ENCODE results near the gene SHOX. TPM values are rescaled to one million over a fixed set of nuclear protein-coding genes. Genes with fewer than 3 reads are reported as not detected.
A peak's percentile ranks its signal among the peaks of the same experiment; 100 is the strongest.

The SHOX gene
- polyA plus RNA-seq, 1 experiment: 22.8 TPM

DNA sequence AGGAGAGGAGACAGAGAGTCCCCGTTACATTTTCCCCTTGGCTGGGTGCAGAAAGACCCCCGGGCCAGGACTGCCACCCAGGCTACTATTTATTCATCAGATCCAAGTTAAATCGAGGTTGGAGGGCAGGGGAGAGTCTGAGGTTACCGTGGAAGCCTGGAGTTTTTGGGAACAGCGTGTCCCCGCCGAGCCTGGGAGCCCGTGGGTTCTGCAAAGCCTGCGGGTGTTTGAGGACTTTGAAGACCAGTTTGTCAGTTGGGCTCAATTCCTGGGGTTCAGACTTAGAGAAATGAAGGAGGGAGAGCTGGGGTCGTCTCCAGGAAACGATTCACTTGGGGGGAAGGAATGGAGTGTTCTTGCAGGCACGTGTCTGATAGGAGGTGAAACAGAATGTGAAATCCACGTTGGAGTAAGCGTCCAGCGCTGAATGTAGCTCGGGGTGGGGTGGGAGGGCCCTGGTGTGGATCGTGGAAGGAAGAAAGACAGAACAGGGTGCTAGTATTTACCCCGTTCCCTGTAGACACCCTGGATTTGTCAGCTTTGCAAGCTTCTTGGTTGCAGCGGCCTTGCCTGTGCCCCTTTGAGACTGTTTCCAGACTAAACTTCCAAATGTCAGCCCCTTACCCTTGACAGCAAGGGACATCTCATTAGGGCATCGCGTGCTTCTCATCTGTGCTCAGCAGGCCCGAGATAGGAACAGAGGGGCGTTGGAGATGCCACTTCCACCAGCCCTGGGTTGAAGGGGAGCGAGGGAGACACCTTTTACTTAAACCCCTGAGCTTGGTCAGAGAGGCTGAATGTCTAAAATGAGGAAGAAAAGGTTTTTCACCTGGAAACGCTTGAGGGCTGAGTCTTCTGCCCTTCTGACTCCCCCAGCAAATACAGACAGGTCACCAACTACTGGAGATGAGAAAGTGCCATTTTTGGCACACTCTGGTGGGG, 2.7 kb downstream of the SHOX start:
- no peak for TF ChIP-seq CTCF (IDR thresholded peaks at IDR 0.05; ENCODE audit: insufficient read depth, low read depth, low read length)
- POLR2A ChIA-PET: no interaction called here
- no peaks in the 10 kb centered on the region for H3K27me3 ChIP-seq (ENCODE audit: control insufficient read depth, insufficient read depth, low read length)
- CTCF ChIA-PET: no interaction called here
- H3K36me3 ChIP-seq (ENCODE audit: control insufficient read depth, insufficient read depth, low read length): peaks cover 10% of the 10 kb centered on the region
- no peak for DNase-seq (ENCODE audit: low read depth)
- peak overlapping the region; percentile 94 for H3K4me3 ChIP-seq (ENCODE audit: low read depth, low read length)

- Histone ChIP-seq H3K4me3 (ENCODE audit: low read depth, low read length) (peak overlapping the region; percentile 94), H3K36me3 (ENCODE audit: control insufficient read depth, insufficient read depth, low read length) (peaks cover 12% of the 10 kb centered on the region), H3K27me3 (ENCODE audit: control insufficient read depth, insufficient read depth, low read length) (no peaks in the 10 kb centered on the region)
- no peak for DNase-seq (ENCODE audit: low read depth)
- CTCF ChIA-PET: no interaction called here
- TF ChIP-seq CTCF (IDR thresholded peaks at IDR 0.05; ENCODE audit: insufficient read depth, low read depth, low read length): no peak
- POLR2A ChIA-PET: no interaction called here
Observed at GRCh38 chrX:633985-634958, 3.7 kb downstream of the SHOX start.

DNA sequence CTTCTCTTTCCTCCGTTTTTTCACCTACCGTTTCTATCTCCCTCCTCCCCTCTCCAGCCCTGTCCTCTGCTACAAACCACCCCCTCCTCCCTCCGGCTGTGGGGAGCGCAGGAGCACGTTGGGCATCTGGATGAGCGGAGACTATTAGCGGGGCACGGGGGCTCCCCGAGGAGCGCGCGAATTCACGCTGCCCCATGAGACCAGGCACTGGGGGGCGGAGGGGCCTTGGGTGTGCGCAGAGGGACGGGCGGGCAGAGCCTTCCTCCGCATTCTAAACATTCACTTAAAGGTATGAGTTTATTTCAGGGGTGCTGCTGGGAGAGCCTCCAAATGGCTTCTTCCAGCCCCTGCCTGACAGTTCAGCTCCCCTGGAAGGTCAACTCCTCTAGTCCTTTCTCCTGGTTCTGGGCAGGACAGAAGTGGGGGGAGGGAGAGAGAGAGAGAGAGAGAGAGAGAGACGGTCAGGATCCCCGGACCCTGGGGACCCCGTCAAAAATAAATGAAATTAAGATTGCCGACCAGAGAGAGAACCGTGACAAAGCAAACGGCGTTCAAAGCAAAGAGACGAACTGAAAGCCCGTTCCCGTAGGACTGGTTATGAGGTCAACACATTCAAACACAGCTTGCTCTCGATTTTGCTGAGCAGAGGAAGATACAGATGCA, 5.0 kb downstream of the SHOX start:
- POLR2A ChIA-PET: no interaction called here
- no peak for TF ChIP-seq CTCF (IDR thresholded peaks at IDR 0.05; ENCODE audit: insufficient read depth, low read depth, low read length)
- H3K36me3 ChIP-seq (ENCODE audit: control insufficient read depth, insufficient read depth, low read length): peaks cover 13% of the 10 kb centered on the region
- peak overlapping the region; percentile 94 for H3K4me3 ChIP-seq (ENCODE audit: low read depth, low read length)
- CTCF ChIA-PET: no interaction called here
- DNase-seq (ENCODE audit: low read depth): no peak
- no peaks in the 10 kb centered on the region for H3K27me3 ChIP-seq (ENCODE audit: control insufficient read depth, insufficient read depth, low read length)

DNA sequence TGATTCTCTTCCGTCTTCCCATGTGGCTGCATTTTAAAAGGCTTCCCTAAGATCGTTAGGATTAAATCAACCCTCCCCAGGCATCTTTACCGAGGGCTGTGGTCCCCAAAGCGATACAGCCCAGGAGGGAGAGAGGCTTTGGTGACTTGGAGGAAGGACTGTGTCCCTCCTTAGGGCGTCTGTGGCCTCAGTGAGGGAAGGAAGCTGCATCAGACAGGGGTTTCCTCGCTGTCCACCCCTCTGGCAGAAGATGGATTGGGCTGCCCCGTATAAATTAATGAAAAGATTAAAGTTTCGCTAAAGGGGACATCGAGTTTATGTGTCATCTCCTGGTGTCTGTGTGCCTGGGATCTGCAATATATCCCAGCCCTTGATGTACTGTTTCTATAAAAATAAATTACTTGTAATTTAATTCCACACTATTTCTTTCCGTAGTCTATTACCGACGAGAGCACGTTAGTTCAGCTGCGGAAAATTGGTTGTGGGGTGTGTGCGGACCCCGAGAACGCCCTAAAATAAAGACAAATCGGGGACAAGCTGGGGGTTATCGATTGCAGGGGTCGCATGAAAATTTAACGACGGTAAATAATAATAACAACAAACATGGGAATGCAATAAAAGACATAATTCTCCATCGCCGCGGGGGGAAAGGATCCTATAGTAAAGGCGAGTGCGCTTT, 6.5 kb downstream of the SHOX start:
- no peak for DNase-seq (ENCODE audit: low read depth)
- ChIA-PET CTCF (no interaction called here), POLR2A (no interaction called here)
- Histone ChIP-seq H3K4me3 (ENCODE audit: low read depth, low read length) (peak overlapping the region; percentile 46), H3K27me3 (ENCODE audit: control insufficient read depth, insufficient read depth, low read length) (no peaks in the 10 kb centered on the region), H3K36me3 (ENCODE audit: control insufficient read depth, insufficient read depth, low read length) (peaks cover 21% of the 10 kb centered on the region)
- TF ChIP-seq CTCF (IDR thresholded peaks at IDR 0.05; ENCODE audit: insufficient read depth, low read depth, low read length): no peak
